ENCODE results near the gene STAT5A. TPM values are rescaled to one million over a fixed set of nuclear protein-coding genes. Genes with fewer than 3 reads are reported as not detected.
A peak's percentile ranks its signal among the peaks of the same experiment; 100 is the strongest.

STAT5A gene
- polyA plus RNA-seq, 1 donor (not counting 4 experiments of a cell fraction or from before 2014, with no cell fraction given), result 0.51 TPM

GRCh38 chr17:42275527-42276358, 12.6 kb upstream of the STAT5A start:
- Histone ChIP-seq H3K9me1 (ENCODE audit: control insufficient read depth, extremely low read depth, insufficient read depth, low read length) (no peaks in the 10 kb centered on the region), H3K4me2 (ENCODE audit: control insufficient read depth, extremely low read depth, insufficient read depth, low read depth, low read length) (peak overlapping the region; percentile 92), H3K27me3 (ENCODE audit: control insufficient read depth, extremely low read depth, insufficient read depth, low read length) (no peaks in the 10 kb centered on the region), H3K9me3 (ENCODE audit: control insufficient read depth, low read depth, low read length) (no peaks in the 10 kb centered on the region), H2AFZ (ENCODE audit: control insufficient read depth, low read length) (peak overlapping the region; percentile 74), H3K4me3 (ENCODE audit: control insufficient read depth in 2 of 3, extremely low read depth in 1 of 3, insufficient read depth in 2 of 3, low read depth in 1 of 3, low read length in 3 of 3) (peak overlapping the region; percentile 73 to 80 (median 75)), H3K36me3 (ENCODE audit: control insufficient read depth in 2 of 2, extremely low read depth in 1 of 2, insufficient read depth in 2 of 2, low read length in 2 of 2) (no peaks in the 10 kb centered on the region), H3K27ac (ENCODE audit: control insufficient read depth, insufficient read depth, low read length) (no peak overlapping the region), H3K79me2 (ENCODE audit: control insufficient read depth, insufficient read depth, low read length) (peaks cover 8% of the 10 kb centered on the region), H4K20me1 (ENCODE audit: control insufficient read depth, extremely low read depth, insufficient read depth, low read length) (no peaks in the 10 kb centered on the region), H3K9ac (ENCODE audit: control insufficient read depth, extremely low read depth, insufficient read depth, low read length) (peak overlapping the region; percentile 72), H3K4me1 (ENCODE audit: control insufficient read depth, extremely low read depth, insufficient read depth, low read length) (peaks cover 15% of the 10 kb centered on the region)
- DNase-seq (ENCODE audit: low read depth, low spot score) (no peak), FAIRE-seq (no peak)
- no peak for TF ChIP-seq EZH2 (IDR thresholded peaks at IDR 0.05; ENCODE audit: low read length)
- no peak for TF ChIP-seq CTCF (optimal IDR thresholded peaks at IDR 0.05 in 1 of 3, IDR thresholded peaks at IDR 0.05 in 1 of 3, conservative IDR thresholded peaks at IDR 0.05 in 1 of 3; ENCODE audit: extremely low read depth in 1 of 3, insufficient read depth in 2 of 3, low read length in 3 of 3)
- dilution Hi-C loops (cut with MboI; ENCODE audit: extremely low pct_ligation_motif_present, low sequenced_read_pairs), result no loop called here

DNA sequence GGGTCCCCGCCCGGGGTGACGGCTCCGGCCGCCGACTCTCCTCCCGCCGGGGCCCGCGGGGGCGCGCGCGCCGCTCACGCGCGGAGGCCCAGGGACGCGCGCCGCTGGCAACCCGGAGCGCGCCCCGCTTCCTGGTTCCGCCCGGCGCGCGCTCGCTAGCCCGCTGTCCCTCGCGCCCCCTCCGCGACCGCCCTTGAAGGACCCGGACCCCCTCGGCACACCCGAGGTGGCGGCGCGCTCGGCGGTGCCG, 12.0 kb upstream of the STAT5A start, which contains the start of gene STAT5B:
STAT5B (minus strand) TSS at position 33 of the 250 bp plus-strand sequence. CDS start 44,264 bp downstream, outside the sequence.
- dilution Hi-C loops (cut with MboI; ENCODE audit: extremely low pct_ligation_motif_present, low sequenced_read_pairs), result no loop called here
- Histone ChIP-seq H3K27ac (ENCODE audit: control insufficient read depth, insufficient read depth, low read length) (peak within 1 kb of the TSS; percentile 11), H3K9me1 (ENCODE audit: control insufficient read depth, extremely low read depth, insufficient read depth, low read length) (no peaks in the 10 kb centered on the region), H3K9ac (ENCODE audit: control insufficient read depth, extremely low read depth, insufficient read depth, low read length) (peak within 1 kb of the TSS; percentile 72), H3K4me3 (ENCODE audit: control insufficient read depth in 2 of 3, extremely low read depth in 1 of 3, insufficient read depth in 2 of 3, low read depth in 1 of 3, low read length in 3 of 3) (peak within 1 kb of the TSS; percentile 73 to 80 (median 75)), H3K79me2 (ENCODE audit: control insufficient read depth, insufficient read depth, low read length) (peaks cover 8% of the 10 kb centered on the region), H3K4me2 (ENCODE audit: control insufficient read depth, extremely low read depth, insufficient read depth, low read depth, low read length) (peak within 1 kb of the TSS; percentile 92), H3K9me3 (ENCODE audit: control insufficient read depth, low read depth, low read length) (no peaks in the 10 kb centered on the region), H3K27me3 (ENCODE audit: control insufficient read depth, extremely low read depth, insufficient read depth, low read length) (no peaks in the 10 kb centered on the region), H2AFZ (ENCODE audit: control insufficient read depth, low read length) (peak within 1 kb of the TSS; percentile 86), H3K36me3 (ENCODE audit: control insufficient read depth in 2 of 2, extremely low read depth in 1 of 2, insufficient read depth in 2 of 2, low read length in 2 of 2) (no peaks in the 10 kb centered on the region), H4K20me1 (ENCODE audit: control insufficient read depth, extremely low read depth, insufficient read depth, low read length) (no peaks in the 10 kb centered on the region), H3K4me1 (ENCODE audit: control insufficient read depth, extremely low read depth, insufficient read depth, low read length) (peaks cover 15% of the 10 kb centered on the region)
- TF ChIP-seq CTCF (optimal IDR thresholded peaks at IDR 0.05 in 1 of 3, IDR thresholded peaks at IDR 0.05 in 1 of 3, conservative IDR thresholded peaks at IDR 0.05 in 1 of 3; ENCODE audit: extremely low read depth in 1 of 3, insufficient read depth in 2 of 3, low read length in 3 of 3) (no peak), EZH2 (IDR thresholded peaks at IDR 0.05; ENCODE audit: low read length) (no peak)
- FAIRE-seq (no peak), DNase-seq (ENCODE audit: low read depth, low spot score) (no peak)
